HG03139 (cell line): ENCODE results near the gene TBC1D19.
A peak's percentile ranks its signal among the peaks of the same experiment; 100 is the strongest.

Experiments
- ATAC-seq: cut with Tn5 transposase; IDR thresholded peaks from one replicate; pipeline ENCODE4 v1.9.1; 2021; ENCODE audit not compliant: unreplicated experiment

Gene TBC1D19

DNA sequence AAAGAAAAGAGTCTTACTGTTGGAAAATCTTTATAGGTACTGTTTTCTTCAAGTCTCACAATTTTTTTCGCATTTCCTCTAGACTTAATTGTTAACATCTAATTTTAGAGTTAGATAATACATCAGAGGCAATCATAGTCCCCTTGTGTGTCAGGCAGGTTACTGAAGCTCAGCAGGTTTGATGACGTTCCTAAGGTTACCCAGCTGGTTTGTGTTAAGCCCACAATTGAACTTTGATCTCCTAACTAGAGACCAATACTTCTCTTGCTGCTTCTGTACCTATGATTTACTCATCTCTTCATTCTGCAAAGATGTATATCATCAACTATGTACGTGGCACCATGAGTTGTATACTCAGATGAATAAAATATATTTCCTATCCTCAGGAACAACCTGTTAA lies 145.1 kb downstream of the TBC1D19 start:
- no peak for ATAC-seq

DNA sequence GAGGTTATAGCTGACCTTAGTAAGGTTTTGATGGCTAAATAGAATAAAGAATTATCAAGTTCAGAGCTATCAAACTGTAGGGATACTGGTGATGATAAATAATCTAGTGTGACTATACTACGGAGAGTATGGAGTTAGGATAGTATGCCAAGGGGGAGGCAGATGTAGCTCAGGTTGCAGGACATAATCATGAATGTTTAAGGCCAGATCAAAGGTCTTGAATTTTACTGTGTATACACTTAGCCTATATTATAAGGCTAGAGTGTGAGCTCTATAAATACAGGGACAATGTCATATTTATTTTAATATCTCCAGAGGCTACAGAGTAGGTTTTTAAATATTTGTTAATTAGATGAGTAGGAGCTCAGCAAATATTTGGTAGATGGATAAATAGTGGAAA lies 145.7 kb downstream of the TBC1D19 start:
- no peak for ATAC-seq

DNA sequence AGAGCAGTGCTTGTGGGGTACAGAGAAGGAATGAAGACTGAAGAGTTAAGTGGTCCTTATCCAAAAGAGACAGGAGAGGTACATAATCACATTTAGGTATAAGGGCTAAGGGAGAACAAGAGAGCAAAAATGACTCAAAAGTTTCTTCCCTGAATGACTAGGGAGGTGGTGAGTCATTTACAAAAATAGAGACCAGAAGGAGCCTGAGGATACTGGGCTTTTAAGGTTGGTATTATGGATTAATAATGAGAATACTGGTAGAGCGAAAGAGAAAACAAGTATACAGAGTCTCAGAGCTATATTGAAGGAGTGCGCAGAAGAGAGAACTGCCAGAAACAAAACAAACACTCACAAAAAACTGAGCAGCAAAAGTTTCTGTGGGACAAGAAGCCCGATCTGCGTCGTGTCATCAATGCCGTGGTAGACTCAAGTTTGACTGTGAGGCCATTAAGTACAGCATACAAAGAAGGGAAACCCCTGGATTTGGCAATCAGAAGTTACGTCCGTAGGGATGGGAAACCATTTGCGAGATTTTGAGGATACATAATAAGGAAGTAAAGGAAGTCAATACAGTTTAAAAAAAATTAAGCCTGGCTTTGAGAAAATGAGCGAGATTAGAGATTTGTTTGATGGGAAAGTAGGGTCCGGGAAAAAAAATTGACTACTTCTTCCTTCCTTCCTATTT lies 147.6 kb downstream of the TBC1D19 start:
- peak; percentile 58 for ATAC-seq

DNA sequence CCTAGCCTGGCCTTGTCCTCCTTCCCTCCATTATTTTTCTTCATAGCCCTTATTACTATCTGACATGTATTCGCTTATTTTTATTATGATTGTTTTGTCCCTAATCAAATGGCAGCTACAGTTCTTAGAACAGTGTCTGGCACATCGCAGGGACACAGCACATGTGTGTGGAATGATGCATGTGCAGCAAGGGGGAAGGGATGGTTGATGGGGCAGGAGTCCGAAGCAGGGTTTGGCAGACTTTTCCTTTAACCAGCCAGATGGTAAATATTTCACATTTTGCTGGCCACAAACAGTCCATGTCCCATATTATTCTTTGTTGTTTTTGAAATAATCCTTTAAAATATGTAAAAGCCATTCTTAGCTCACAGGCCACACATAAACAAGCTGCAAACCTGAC lies 148.5 kb downstream of the TBC1D19 start:
- no peak for ATAC-seq

DNA sequence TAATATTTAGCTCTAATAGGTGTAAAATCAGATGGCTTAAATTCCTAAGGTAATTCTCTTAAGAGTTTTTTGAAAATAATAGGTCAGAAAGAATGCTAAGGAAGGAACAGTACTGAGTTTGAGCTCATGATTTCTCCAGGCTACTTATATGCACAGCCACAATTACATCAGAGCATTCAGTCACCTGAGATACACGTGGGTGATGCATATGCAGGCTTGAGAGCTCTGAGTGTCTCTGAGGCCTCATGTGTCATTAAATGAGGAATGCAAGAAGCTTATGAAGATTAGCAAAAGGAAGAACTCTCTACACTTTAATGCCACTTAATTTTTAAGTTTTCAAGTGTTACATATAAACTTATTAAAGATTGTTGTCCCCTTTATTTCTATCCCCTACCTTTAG lies 152.7 kb downstream of the TBC1D19 start:
- no peak for ATAC-seq

DNA sequence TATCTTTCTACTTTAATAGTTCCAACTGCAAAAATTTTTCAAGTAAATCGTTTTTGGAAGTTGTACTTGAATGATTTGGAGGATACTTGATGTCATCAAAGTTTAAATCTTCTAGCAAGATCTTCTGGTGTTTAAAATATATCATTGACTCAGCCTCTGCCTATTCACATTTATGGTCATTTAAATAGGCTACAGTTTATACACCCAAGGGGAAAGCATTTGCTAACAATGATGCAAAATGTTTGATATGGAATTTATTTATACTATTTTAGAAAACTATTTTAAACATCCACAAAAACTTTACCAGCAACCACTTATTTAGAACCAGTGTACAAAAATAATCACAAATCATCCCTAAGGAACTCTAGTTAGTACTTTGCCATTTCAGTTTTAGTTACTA lies 153.5 kb downstream of the TBC1D19 start:
- ATAC-seq, result no peak

DNA sequence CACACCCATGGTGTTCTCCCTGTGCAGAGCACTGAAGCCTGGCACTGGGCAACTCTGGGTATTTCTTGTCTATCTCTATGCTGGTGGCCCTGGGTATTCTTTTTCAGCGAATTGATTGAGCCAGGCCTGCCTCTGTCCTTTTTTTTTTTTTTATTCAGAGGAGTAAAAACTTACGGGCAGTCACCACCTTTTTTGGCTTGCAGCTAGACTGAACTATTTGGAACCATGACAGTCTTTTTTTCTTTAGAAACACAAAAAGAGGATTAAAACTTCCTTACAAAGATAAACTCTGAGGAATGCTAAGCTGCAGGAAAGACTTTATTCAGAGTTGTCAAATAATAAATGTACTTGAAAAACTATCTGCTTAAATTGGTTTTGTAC lies 157.6 kb downstream of the TBC1D19 start:
- ATAC-seq, result no peak

DNA sequence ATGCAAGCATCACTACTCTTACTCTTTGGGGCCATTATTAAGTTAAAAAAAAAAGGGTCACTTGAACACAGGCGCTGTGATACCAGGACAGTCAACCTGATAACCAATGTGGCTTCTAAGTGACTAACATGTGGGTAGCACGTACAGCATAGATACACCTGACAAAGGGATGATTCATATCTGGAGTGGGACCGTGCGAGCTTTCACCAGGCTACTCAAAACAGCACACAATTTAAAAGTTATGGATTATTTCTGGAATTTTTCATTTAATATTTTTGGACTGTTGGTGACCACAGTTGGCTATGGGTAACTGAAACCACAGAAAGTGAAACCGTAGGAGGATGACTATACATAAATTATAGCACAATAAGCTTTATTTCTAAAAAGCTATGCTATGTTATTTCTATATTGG lies 162.9 kb downstream of the TBC1D19 start:
- ATAC-seq, result peak; percentile 99

DNA sequence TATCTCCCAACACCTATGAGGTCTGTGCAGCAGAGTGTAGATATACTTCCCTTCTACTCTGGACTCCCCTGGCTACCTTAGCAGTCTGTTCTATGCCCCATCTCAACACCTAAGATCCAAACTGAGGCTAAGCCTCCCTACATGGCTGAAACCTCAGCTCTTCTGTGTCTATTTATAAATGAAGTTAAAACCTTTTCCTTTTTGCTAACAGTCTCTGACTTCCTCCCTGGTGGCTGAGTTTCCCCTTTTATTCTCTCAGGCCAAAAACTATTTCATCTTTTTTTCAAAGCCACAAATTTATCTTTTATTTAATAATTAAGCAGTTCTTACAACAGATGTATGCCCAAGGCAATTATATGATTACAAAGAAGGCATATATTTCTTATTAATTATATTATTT lies 164.9 kb downstream of the TBC1D19 start:
- no peak for ATAC-seq

DNA sequence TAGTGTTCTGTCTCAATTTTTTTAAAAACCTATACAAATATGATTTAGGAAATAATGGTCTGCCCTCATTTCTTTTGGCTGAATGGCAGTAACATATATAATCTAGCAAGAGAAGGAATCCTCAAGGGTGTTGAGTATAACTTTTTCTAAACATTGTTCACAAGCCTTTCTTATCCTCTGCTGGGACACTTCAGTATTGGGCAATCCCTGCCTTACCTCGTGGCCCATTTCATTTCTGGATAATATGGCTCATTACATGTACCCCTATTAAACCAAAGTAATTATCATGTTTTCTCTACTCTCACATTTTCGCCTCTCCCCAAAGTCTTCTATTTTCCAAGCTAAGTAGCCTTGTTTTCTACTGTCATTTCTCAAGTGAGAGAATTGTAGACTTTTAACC lies 166.0 kb downstream of the TBC1D19 start:
- ATAC-seq, result no peak

DNA sequence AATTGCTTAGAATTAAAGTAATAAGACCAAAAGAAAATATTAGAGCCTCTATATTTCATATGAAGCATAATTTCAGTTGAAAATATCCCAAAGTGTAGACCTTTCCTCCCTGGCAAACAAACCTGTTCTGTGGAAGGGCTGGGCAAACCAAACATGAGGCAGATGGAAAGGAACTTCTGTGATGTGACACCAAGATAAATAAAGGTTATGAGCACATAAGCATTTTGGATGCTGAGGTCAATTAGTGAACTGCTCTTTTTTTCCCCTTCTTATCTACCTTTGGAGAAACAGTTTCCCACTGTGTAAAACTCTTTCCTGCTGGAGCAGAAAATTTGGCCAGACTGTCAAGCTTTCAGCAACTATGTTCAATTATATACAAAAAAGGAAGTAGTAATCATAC lies 167.1 kb downstream of the TBC1D19 start:
- ATAC-seq, result no peak

DNA sequence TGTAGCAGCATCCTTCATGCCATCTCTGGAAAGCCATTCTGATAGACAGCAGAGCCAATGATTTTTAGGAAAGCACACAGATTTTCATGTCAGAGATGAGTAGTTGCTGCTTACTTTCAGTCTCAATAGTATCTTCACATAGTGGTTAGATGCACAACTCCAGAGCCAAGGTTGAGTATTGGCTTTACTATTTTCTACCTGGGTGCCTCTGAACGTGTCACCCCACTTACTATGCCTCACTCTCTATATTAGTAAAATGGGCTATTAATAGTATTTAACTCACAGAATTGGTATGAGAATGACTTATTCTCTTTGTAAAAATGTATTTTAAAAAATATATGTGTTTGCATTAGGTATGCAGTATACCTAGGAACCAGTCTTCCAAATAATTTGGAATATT lies 168.0 kb downstream of the TBC1D19 start:
- peak; percentile 72 for ATAC-seq

DNA sequence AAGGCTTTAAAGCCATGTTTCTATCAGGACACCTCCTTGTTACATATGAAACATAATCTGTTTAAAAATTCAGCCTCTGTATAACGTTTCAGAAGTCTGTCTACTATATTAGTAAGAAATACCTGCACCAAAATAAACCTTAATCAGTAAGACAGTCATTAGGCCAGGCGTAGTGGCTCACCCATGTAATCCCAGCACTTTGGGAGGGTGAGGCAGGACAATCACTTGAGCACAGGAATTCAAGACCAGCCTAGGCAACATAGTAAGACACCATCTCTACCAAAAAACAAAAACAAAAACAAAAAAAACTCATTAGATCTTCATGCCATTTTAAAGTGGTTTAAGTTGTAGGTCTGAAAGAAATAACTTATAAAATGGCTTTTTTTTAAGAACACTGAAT lies 169.3 kb downstream of the TBC1D19 start:
- ATAC-seq, result no peak

DNA sequence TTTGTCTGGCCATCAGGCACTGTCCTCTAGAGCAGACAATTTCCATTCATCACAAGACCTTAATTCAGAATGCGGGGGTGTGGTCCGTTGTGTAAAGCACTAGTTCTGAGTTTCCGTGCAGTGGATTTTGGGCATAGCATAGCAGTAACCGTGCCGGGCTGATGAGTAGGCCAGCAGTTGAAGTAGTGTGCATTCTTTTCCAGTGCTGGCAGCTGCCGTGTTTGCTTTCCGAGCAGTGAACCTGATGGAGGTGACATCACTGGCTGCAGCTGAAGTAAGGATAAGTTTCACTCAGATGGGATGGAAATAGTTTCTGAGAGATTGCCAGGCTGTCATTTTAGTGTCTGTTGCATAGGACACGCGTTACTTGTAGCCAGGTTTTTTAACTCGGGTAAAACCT lies 169.7 kb downstream of the TBC1D19 start:
- no peak for ATAC-seq

DNA sequence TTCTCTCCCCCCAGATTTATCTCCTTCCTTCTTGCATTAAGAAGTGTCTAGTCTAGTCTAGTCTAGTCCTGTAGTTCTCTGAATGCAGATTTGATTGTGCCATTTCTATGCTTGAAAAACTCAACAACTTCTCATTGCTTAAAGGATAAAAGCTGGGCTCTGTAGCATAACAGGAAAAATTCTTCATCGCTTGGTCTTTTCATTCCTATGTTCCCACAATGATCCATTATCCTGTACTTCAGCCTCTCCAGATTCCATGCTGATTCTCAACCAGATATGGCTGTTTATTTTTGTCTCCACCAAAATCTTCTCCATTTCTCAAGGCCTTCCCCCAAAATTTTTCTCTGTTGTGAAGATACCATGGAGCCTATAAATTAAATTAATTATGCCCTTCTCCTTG lies 173.9 kb downstream of the TBC1D19 start:
- no peak for ATAC-seq

DNA sequence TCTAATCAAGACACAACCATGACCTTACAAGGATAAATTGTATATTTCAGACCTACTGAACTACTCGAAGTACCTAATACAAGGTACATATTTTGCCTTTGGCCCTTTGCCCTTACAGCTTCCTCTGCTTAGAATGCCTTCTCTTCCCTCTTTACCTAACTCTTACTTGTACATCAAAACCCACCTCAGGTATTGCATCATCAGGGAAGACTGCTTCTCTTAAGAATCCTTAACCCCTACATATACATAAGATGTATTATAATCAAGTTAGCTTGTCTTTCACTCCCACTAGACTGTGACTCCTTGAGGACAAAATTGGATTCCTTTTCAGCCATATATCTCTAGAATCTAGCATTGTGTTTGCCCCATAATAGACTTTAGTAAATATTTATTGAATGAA lies 175.0 kb downstream of the TBC1D19 start:
- no peak for ATAC-seq

DNA sequence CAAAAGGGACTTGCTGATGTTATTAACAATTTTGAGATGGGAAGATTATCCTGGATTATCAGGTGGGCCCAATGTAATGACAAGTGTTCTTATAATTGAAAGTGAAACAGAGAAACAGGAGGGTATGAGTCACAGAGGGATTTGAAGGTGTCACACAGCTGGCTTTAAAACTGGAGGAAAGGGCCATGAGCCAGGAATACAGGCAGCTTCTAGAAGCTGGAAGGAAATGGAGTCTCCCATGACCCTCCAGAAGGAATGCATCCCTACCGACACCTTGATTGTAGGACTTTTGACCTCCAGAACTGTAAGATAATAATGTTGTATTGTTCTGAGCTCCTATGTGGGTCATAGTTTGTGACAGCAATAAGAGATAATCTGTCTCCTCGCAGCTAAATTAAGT lies 178.8 kb downstream of the TBC1D19 start:
- no peak for ATAC-seq

DNA sequence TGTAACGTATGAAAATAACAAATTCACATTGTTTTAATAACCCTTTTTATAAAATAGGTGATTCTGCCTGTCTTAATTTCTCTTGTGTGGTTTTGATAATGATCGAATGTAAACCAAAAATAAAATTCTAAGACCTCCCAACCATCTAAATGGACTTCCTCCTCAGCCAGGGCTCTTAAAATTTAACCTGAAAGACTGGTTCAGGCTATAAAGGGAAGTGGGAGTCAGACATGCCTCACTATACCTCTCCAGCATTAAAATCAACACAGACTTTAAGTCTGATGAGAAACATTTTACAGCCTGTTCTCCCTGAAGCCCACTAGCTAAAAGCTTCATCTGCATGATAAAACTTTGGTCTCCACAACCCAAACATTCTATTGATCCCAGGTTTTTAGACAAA lies 179.2 kb downstream of the TBC1D19 start:
- ATAC-seq, result no peak

DNA sequence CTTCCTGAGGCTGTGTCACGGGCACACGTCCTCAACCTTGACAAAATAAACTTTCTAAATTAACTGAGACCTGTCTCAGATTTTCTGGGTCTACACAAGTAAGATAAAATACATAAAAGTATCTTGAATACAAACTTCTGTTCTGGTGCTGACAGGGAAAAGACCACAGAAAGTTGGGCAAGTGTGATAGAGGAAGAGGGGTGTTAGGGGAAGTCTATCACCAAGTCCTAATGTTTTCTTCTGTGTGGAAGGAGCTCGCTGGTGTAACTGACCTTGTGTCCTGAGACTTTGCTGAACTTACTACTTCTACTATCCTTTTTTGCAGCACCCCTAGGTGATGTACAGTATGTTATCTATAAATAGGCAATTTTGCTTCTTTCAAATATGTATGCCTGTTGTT lies 179.8 kb downstream of the TBC1D19 start:
- ATAC-seq, result no peak

DNA sequence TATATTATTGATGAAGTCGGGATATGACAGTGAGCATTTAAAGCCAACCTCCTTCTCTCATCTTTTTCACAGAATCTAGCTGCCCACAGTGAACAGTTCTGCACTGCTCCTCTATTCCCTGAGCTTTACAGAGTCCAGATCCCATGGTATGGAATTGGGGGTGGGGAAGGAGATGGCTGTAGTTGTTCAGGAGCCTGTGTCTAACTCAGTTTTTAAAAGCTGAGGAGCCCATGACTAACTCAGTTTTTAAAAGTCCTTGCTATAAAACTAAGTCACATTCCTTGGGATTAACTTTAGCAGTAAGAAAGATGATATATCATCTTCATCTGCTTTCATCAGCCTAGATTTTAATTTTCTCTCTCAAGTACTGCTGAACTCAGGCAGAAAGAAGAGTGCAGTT lies 180.3 kb downstream of the TBC1D19 start:
- no peak for ATAC-seq

DNA sequence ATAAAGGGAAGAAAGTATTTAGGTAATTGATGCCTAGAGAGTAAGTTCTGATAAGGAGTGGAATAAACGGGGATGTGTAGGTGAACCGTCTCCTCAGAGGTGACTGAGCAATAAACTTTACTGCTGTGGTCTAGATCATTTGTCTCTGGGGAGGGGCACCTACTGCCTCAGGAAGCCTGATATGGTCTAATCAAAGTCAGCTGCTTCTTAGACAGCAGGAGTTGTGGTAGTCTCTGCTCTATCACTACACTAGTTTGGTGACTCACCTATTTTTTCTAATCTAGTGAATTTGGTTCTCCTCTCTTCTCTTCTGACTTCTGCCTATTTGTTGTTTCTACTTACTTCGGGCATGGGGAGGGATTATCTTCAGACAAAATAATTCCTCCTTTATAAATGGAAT lies 181.6 kb downstream of the TBC1D19 start:
- no peak for ATAC-seq

DNA sequence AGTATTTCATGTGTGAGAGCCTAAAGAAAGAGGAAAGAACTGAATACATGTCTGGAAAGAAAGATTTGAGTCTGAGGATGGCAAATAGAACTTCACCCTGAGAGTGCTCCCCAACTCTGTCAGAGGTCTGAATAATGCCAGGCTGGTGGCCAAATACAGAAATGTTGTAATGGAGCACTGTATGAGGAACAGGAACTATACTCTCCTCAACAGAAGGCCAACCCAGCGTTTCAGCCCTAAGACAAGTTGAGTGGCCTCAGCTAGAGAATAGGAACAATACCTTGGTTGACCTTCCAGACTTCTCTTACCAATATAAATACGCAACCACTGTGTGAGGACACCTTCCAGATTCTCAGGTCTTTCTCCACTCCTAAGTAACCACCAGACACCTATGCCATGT lies 182.3 kb downstream of the TBC1D19 start:
- ATAC-seq, result no peak

DNA sequence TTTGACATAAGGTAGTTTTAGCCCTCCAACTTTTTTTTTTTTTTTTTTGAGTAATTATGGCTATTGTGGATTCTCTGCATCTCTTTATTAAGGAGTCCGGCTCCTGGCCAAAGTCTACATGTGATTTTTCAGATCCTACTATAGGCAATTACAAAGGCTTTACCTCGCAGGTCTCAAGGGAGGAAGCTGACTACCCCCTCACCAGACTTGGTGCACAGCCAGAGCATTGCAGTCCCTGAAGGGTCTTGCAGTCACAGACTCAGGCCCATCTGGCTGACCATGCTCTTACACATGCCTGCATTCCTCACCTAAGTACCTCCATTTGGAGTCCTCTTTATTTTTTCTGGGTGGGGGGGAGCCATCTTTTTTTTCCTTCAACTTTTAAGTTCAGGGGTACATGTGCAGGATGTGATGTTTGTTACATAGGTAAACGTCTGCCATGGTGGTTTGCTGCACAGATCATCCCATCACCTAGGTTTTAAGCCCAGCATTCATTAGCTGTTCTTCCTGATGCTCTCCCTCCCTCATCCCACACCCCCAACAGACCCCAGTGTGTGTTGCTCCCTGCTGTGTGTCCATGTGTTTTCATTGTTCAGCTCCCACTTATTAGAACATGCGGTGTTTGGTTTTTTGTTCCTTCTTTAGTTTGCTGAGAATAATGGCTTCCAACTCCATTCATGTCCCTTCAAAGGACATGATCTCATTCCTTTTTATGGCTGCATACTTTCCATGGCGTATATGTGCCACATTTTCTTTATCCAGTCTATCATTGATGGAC lies 188.4 kb downstream of the TBC1D19 start:
- no peak for ATAC-seq
